SU-DHL-6 (cell line): ENCODE data around the gene PCDHGC4.

Source experiments
- H2AFZ ChIP-seq: fragments of 200-600 bp; sonication (generic); 2 replicates; pipeline ENCODE4 v1.6.1; 2014; ENCODE audit warnings: low read depth, mild to moderate bottlenecking, moderate library complexity, mixed read lengths, antibody characterized with exemption, low read length; ENCODE audit not compliant: severe bottlenecking
- H3F3A ChIP-seq: fragments of 200-600 bp; shearing (Covaris generic); 2 replicates; pipeline ENCODE4 v1.6.0; 2016; ENCODE audit warnings: antibody characterized with exemption, mild to moderate bottlenecking; ENCODE audit not compliant: insufficient read depth
- H3K27ac ChIP-seq: fragments of 200-600 bp; sonication (generic); 2 replicates; pipeline ENCODE4 v1.5.1; 2016; ENCODE audit warnings: low read depth, mild to moderate bottlenecking, low read length, moderate library complexity, mixed read lengths
- H3K27me3 ChIP-seq: fragments of 200-600 bp; sonication (generic), shearing (Covaris generic); 2 replicates; pipeline ENCODE4 v1.6.0; 2014; ENCODE audit warnings: mild to moderate bottlenecking, low read length
- H3K36me3 ChIP-seq: fragments of 200-600 bp; sonication (generic); 2 replicates; pipeline ENCODE4 v1.6.1; 2014; ENCODE audit warnings: mild to moderate bottlenecking, low read length, mixed read lengths
- H3K4me2 ChIP-seq: fragments of 300-600, 200-600 bp; shearing (Covaris generic), sonication (generic); 2 replicates; pipeline ENCODE4 v1.6.0; 2014; ENCODE audit warnings: low read length, low read depth, mild to moderate bottlenecking; ENCODE audit not compliant: poor library complexity, severe bottlenecking
- H3K4me3 ChIP-seq: fragments of 200-600 bp; sonication (generic); 2 replicates; pipeline ENCODE4 v1.5.1; 2014; ENCODE audit warnings: antibody characterized with exemption, low read length, mild to moderate bottlenecking, mixed read lengths; ENCODE audit not compliant: insufficient read depth, poor library complexity, severe bottlenecking
- H3K79me2 ChIP-seq: fragments of 200-600 bp; sonication (generic); 2 replicates; pipeline ENCODE4 v1.6.1; 2014; ENCODE audit warnings: mild to moderate bottlenecking, low read length, moderate library complexity; ENCODE audit not compliant: insufficient read depth
- H3K9ac ChIP-seq: fragments of 200-600 bp; sonication (generic); 2 replicates; pipeline ENCODE4 v1.7.0; 2014; ENCODE audit warnings: mild to moderate bottlenecking, low read length
- H3K9me2 ChIP-seq: fragments of 200-600 bp; sonication (generic); replicated peaks from 2 replicates; pipeline ENCODE4 v1.6.1; 2014; ENCODE audit warnings: low read length; ENCODE audit not compliant: insufficient read depth
- H3K9me3 ChIP-seq: fragments of 200-600 bp; sonication (generic); 2 replicates; pipeline ENCODE4 v1.6.1; 2014; ENCODE audit warnings: low read length, mixed read lengths; ENCODE audit not compliant: insufficient read depth
- H4K20me1 ChIP-seq: fragments of 200-600 bp; sonication (generic); 2 replicates; pipeline ENCODE4 v1.6.1; 2014; ENCODE audit warnings: low read depth, mild to moderate bottlenecking, antibody characterized with exemption, low read length, moderate library complexity, mixed read lengths
- CTCF ChIP-seq: fragments of 200-600 bp; sonication (generic); IDR thresholded peaks from one replicate; pipeline ENCODE4 v1.5.1; 2017; ENCODE audit warnings: antibody characterized with exemption, mild to moderate bottlenecking, low read length, moderate library complexity; ENCODE audit not compliant: insufficient read depth, poor library complexity, severe bottlenecking
- EZH2phosphoT487 ChIP-seq: fragments of 200-600 bp; sonication (generic), shearing (Covaris generic); conservative IDR thresholded peaks from 2 replicates; pipeline ENCODE4 v1.6.1; 2018; ENCODE audit warnings: mild to moderate bottlenecking, antibody characterized with exemption, low read length, moderate library complexity, mixed read lengths

The PCDHGC4 gene

DNA sequence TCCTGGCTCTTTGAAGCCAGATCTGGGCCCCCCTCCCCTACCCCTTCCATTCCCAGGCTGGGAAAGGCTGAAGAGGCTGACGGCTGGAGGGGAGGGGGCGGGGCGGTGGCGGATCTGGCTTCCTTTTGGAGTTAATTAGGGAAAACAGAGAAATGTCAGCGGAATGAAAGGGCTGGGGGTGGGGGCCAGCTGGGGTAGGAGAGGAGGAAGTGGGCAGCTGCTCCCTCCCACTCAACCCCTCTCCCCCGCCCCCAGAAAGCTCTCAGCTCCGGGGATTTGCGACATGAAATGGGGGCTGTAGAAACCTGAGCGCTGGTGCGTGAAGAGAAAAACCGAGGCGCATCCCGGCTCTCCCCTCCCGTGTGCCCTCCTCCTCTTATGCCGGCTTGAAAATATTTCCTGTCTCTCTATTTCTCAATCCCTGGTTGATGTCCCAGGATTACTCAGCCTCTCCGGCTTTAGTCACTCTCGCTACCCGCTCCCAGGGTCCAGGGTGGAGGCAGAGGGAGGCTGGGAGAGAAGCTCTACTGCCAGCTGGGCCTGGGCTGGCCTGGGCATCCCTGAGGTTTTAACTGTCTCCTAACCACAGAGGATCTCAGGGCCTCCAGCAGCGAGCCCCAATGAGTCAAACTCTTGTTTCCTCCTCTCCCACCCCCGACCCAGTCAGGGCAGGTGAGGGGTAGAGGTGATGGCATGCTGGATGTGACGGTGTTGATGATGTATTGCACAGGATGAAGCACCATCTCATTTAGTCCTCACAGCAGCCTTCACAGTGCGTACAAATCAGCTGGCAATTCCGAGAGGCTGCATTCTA lies 24.2 kb downstream of the PCDHGC4 start:
- peaks cover 97% of the 10 kb centered on the region for H3F3A ChIP-seq
- H3K36me3 ChIP-seq = no peaks in the 10 kb centered on the region; the same call in 1 of the 2 replicates
- TF ChIP-seq CTCF = no peak
- no peak for TF ChIP-seq EZH2phosphoT487
- peaks cover 13% of the 10 kb centered on the region; the same call in 1 of the 2 replicates for H3K79me2 ChIP-seq
- H3K9me3 ChIP-seq = no peaks in the 10 kb centered on the region
- peak overlapping the region; percentile 40 for H3K4me3 ChIP-seq
- H3K27ac ChIP-seq = peak overlapping the region; percentile 99
- no peak overlapping the region for H2AFZ ChIP-seq
- H3K9ac ChIP-seq = peak overlapping the region; percentile 84
- H3K27me3 ChIP-seq = no peaks in the 10 kb centered on the region
- no peaks in the 10 kb centered on the region for H3K9me2 ChIP-seq
- H4K20me1 ChIP-seq = no peaks in the 10 kb centered on the region
- H3K4me2 ChIP-seq = peak overlapping the region; percentile 87

GRCh38 chr5:141510160-141510559 lies 25.3 kb downstream of the PCDHGC4 start:
- H3K36me3 ChIP-seq = no peaks in the 10 kb centered on the region; the same call in 1 of the 2 replicates
- H3F3A ChIP-seq = peaks cover 95% of the 10 kb centered on the region
- no peak overlapping the region for H2AFZ ChIP-seq
- peak overlapping the region; percentile 87 for H3K4me2 ChIP-seq
- H3K27ac ChIP-seq = peak overlapping the region; percentile 99
- peaks cover 6% of the 10 kb centered on the region; the same call in 1 of the 2 replicates for H3K79me2 ChIP-seq
- TF ChIP-seq EZH2phosphoT487 (no peak), CTCF (no peak)
- H3K4me3 ChIP-seq = peak overlapping the region; percentile 57
- peak overlapping the region; percentile 84 for H3K9ac ChIP-seq
- no peaks in the 10 kb centered on the region for H3K9me2 ChIP-seq
- no peaks in the 10 kb centered on the region for H3K9me3 ChIP-seq
- H4K20me1 ChIP-seq = no peaks in the 10 kb centered on the region
- H3K27me3 ChIP-seq = no peaks in the 10 kb centered on the region

DNA sequence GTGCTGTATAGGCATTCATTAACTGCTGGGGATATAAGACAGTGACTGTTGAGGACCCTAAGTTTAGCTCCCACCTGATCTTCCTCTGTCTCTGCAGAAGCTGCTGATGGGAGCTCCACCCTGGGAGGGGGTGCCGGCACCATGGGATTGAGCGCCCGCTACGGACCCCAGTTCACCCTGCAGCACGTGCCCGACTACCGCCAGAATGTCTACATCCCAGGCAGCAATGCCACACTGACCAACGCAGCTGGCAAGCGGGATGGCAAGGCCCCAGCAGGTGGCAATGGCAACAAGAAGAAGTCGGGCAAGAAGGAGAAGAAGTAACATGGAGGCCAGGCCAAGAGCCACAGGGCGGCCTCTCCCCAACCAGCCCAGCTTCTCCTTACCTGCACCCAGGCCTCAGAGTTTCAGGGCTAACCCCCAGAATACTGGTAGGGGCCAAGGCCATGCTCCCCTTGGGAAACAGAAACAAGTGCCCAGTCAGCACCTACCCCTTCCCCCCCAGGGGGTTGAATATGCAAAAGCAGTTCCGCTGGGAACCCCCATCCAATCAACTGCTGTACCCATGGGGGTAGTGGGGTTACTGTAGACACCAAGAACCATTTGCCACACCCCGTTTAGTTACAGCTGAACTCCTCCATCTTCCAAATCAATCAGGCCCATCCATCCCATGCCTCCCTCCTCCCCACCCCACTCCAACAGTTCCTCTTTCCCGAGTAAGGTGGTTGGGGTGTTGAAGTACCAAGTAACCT lies 26.2 kb downstream of the PCDHGC4 start:
- H4K20me1 ChIP-seq = no peaks in the 10 kb centered on the region
- H2AFZ ChIP-seq = no peak overlapping the region
- TF ChIP-seq EZH2phosphoT487 = no peak
- TF ChIP-seq CTCF = no peak
- H3K79me2 ChIP-seq = no peaks in the 10 kb centered on the region; the same call in 1 of the 2 replicates
- H3K4me2 ChIP-seq = peak overlapping the region; percentile 87
- no peaks in the 10 kb centered on the region; the same call in 1 of the 2 replicates for H3K36me3 ChIP-seq
- H3K9ac ChIP-seq = peak overlapping the region; percentile 84
- peak overlapping the region; percentile 99 for H3K27ac ChIP-seq
- no peaks in the 10 kb centered on the region for H3K9me3 ChIP-seq
- peaks cover 95% of the 10 kb centered on the region for H3F3A ChIP-seq
- no peaks in the 10 kb centered on the region for H3K27me3 ChIP-seq
- H3K9me2 ChIP-seq = no peaks in the 10 kb centered on the region
- H3K4me3 ChIP-seq = peak overlapping the region; percentile 57
